ENCODE measurements around the gene GNB1L. TPM values are rescaled to one million over a fixed set of nuclear protein-coding genes. Genes with fewer than 3 reads are reported as not detected.

GNB1L gene
- polyA plus RNA-seq, 1 donor from 2014 or later = 16.5 TPM

- no peak overlapping the region for H2AFZ ChIP-seq (ENCODE audit: low read depth, low read length)
- TF ChIP-seq EP300 (conservative IDR thresholded peaks at IDR 0.05; ENCODE audit: poor library complexity, severe bottlenecking) = no peak
- no peak for TF ChIP-seq MXI1 (conservative IDR thresholded peaks at IDR 0.05; ENCODE audit: poor library complexity, severe bottlenecking)
- no peak for TF ChIP-seq CTCF (IDR thresholded peaks at IDR 0.05; ENCODE audit: poor library complexity, severe bottlenecking)
- no peak for TF ChIP-seq POLR2AphosphoS5 (IDR thresholded peaks at IDR 0.05)
- no peak for TF ChIP-seq SMC3 (conservative IDR thresholded peaks at IDR 0.05; ENCODE audit: poor library complexity)
- TF ChIP-seq EZH2 (IDR thresholded peaks at IDR 0.05; ENCODE audit: borderline replicate concordance, insufficient read depth, low read length, poor library complexity, severe bottlenecking) = no peak
- TF ChIP-seq RAD21 (conservative IDR thresholded peaks at IDR 0.05) = no peak
- TF ChIP-seq TAF1 (IDR thresholded peaks at IDR 0.05; ENCODE audit: low read depth) = no peak
- TF ChIP-seq REST (IDR thresholded peaks at IDR 0.05; ENCODE audit: borderline replicate concordance) = no peak
- no peaks in the 10 kb centered on the region for H3K9me2 ChIP-seq (ENCODE audit: insufficient read depth, low read length)
- H3K9ac ChIP-seq (ENCODE audit: low read length) = no peak overlapping the region
- H3K27ac ChIP-seq (ENCODE audit: low read length) = no peak overlapping the region
- no peak overlapping the region for H3K4me2 ChIP-seq (ENCODE audit: low read length)
- no peak overlapping the region for H3K4me3 ChIP-seq (ENCODE audit: low read length)
- no peaks in the 10 kb centered on the region for H3F3A ChIP-seq (ENCODE audit: insufficient read depth, low read length, poor library complexity, severe bottlenecking)
- H3K9me3 ChIP-seq (ENCODE audit: low read length) = no peaks in the 10 kb centered on the region
- H3K27me3 ChIP-seq (ENCODE audit: insufficient read depth, low read depth, low read length) = no peaks in the 10 kb centered on the region
- no peaks in the 10 kb centered on the region for H4K20me1 ChIP-seq (ENCODE audit: insufficient read depth)
- no peaks in the 10 kb centered on the region for H3K36me3 ChIP-seq (ENCODE audit: insufficient read depth, low read length)
- no peaks in the 10 kb centered on the region for H3K79me2 ChIP-seq (replicated peaks; ENCODE audit: insufficient read depth, low read length)
Measured at GRCh38 chr22:19802001-19802893, 52.4 kb downstream of the GNB1L start.

- no peaks in the 10 kb centered on the region for H3F3A ChIP-seq (ENCODE audit: insufficient read depth, low read length, poor library complexity, severe bottlenecking)
- H3K4me2 ChIP-seq (ENCODE audit: low read length) = no peak overlapping the region
- H3K9me2 ChIP-seq (ENCODE audit: insufficient read depth, low read length) = no peaks in the 10 kb centered on the region
- TF ChIP-seq POLR2AphosphoS5 (IDR thresholded peaks at IDR 0.05) (no peak), REST (IDR thresholded peaks at IDR 0.05; ENCODE audit: borderline replicate concordance) (no peak), TAF1 (IDR thresholded peaks at IDR 0.05; ENCODE audit: low read depth) (no peak), SMC3 (conservative IDR thresholded peaks at IDR 0.05; ENCODE audit: poor library complexity) (no peak), EZH2 (IDR thresholded peaks at IDR 0.05; ENCODE audit: borderline replicate concordance, insufficient read depth, low read length, poor library complexity, severe bottlenecking) (no peak), MXI1 (conservative IDR thresholded peaks at IDR 0.05; ENCODE audit: poor library complexity, severe bottlenecking) (no peak), RAD21 (conservative IDR thresholded peaks at IDR 0.05) (no peak), CTCF (IDR thresholded peaks at IDR 0.05; ENCODE audit: poor library complexity, severe bottlenecking) (no peak), EP300 (conservative IDR thresholded peaks at IDR 0.05; ENCODE audit: poor library complexity, severe bottlenecking) (no peak)
- no peaks in the 10 kb centered on the region for H3K79me2 ChIP-seq (replicated peaks; ENCODE audit: insufficient read depth, low read length)
- no peaks in the 10 kb centered on the region for H3K36me3 ChIP-seq (ENCODE audit: insufficient read depth, low read length)
- no peak overlapping the region for H2AFZ ChIP-seq (ENCODE audit: low read depth, low read length)
- H3K27ac ChIP-seq (ENCODE audit: low read length) = no peak overlapping the region
- no peaks in the 10 kb centered on the region for H3K9me3 ChIP-seq (ENCODE audit: low read length)
- H3K9ac ChIP-seq (ENCODE audit: low read length) = no peak overlapping the region
- no peak overlapping the region for H3K4me3 ChIP-seq (ENCODE audit: low read length)
- no peaks in the 10 kb centered on the region for H3K27me3 ChIP-seq (ENCODE audit: insufficient read depth, low read depth, low read length)
- no peaks in the 10 kb centered on the region for H4K20me1 ChIP-seq (ENCODE audit: insufficient read depth)
Measured at GRCh38 chr22:19801340-19802000, 53.2 kb downstream of the GNB1L start.
